NCI-H446 (cell line): ENCODE data around the gene ZMYM2.

Source experiments
- DNase-seq, 2 experiments: peaks; one replicate each; lab custom pipeline; 2025; lab: John Stamatoyannopoulos, UW

ZMYM2 gene

DNA sequence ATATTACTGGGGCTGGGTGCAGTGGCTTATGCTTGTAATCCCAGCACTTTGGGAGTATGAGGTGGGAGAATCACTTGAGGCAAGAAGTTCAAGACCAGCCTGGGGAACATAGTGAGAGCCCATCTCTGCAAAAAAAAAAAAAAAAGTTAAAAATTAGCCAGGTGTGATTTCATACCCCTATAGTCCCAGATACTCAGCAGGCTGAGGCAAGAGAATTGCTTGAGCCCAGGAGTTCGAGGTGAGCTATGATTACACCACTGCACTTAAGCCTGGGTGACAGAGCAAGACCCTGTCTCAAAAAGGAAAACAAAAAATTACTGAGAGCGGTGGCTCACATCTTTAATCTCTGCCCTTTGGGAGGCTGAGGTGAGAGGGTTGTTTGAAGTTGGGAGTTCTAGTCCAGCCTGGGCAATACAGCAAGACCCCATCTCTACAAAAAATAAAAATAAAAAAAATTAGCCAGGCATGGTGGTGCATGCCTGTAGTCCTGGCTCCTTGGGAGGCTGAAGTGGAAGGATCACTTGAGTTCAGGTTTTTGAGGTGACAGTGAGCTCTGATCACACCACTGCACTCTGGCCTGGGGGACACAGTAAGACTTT lies 87.5 kb downstream of the ZMYM2 start:
- no peak for DNase-seq

DNA sequence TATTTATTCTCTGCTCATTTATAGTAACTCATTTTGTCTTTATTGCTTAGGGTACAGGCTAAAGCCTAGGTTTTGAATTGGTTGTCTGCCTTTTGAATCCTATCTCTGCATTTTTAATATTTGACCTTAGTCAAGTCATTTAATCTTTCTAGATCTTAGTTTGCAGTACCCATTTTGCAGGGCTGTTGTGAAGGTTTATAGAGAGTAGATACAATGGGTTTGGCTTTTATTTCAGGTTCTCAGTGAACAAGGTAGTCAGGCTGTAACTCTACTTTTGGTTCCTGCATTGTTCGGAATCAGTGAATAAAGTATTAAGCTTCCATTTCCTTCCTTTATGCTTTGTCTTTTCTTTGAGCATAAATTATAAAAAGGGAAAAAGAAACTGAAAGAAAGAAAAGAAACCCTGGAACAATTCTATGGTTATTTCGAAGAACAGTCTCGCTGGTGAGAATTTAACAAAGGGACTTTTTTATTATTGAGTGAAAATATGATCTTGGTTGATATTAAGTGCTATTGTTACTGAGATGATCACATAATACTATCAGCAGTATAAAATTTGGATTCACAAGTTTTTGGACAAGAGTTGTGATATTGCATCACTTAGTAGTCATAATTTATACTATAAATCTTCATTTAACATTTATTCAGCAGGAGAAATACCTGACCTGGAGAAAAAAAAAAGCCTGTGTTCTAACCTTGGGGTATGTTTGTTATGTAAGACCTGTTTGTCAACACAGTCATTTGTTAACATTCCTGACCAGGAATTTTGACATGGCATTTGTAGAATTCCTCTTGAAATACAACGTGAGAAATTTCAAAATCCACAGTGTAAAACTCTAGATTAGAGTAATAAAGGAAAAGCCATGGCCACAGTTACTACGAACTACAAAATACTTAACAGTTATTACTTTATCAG lies 91.3 kb downstream of the ZMYM2 start:
- no peak for DNase-seq

DNA sequence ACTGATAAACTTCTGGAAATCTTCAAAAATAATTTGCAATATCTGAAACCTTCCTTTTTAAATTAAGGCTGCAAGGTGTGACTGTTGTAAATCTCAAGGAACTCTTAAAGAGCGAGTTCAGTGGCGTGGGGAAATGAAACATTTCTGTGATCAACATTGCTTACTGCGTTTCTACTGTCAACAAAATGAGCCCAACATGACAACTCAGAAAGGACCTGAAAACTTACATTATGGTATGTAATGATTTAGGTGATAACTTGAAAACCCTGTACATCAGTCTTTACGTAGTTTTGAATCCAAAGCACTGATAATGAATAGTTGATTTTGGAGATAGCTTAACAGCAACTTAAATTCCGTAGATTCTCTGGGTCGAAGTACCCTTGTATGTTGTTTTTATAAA lies 92.8 kb downstream of the ZMYM2 start:
- DNase-seq: no peak

DNA sequence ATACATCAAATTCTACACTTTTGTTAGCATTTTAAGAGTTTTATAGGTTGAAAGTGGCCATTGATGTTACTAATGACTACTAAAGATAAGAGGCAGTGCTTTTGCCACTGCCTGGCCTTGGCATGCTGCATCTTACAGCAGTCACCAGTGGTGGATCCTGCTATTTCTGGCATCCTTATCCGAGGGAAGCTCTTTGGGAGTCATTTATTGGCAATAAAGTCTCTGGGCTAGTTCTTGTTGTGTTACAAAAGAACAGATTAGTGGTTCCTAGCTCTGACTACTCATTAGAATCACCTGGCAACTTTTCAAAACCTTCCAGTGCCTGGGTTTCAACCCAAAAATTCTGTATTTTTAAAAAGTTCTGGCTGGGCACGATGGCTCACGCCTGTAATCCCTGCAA lies 94.5 kb downstream of the ZMYM2 start:
- no peak for DNase-seq

DNA sequence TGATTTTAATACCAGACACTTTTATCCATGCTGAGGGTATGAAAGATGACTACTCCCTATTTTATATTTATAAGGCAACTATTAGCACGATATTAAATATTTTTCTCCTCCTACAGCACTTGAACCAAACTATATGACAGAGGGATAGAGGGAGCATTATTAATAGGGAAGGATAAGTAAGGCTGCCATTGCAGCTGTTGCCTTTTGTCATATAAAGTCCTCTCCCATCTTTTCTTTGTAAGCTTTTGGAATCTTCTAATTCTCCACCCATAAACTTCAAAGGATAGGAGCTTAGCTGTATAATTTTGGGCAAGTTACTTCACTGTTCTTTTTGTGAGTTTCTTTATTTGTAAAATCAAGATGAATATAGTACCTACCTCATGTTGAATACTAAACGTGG lies 95.4 kb downstream of the ZMYM2 start:
- no peak for DNase-seq

DNA sequence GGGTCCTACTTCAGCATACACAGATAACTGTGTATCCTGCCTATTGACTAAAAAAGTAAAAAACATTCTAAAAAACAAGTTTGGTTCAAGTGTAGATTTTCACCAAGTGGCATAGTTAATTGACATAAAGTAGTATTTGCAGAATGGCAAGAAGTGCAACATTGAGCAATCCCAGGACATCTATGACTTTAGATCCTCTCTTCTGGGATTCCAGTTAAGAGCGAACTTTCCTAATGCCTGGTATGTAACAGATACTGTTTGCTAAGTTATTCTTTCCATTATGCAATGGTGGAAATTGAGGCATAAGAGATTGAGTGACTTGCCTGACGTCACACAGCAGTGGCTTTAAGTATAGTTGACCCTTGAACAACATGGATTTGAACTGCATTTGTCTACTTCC lies 96.1 kb downstream of the ZMYM2 start:
- DNase-seq: no peak

DNA sequence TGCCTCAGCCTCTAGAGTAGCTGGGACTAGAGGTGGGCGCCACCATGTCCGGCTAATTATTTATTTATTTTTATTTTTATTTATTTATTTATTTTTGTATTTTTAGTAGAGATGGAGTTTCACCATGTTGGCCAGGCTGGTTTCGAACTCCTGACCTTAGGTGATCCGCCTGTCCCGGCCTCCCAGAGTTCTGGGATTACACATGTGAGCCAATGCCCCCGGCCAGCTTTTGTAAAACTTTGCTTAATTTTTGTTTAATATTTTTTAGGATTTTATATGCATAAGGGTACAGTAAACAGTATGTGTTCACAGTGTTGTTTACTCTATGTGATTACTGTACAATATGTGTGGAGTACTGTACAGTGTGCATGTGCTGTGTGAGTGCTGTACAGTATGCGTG lies 98.7 kb downstream of the ZMYM2 start:
- DNase-seq: no peak

DNA sequence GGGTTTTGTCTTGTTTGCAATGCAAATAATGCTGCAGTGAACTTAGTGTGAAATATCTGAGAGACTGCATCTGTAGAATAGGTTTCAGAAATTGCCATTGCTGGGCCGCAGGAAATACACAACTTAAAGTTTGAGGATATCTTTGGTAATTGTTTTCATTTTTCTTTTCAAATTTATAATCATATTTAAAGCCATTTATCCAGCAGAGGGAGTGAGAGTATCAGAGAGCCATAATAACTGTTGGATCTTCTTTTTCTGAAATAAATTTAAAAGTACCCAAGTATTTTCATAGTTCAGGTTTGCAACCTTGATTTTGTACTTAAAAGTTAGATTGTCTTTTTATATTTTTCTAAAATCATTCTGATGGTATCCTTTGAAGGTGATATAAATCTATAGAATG lies 99.4 kb downstream of the ZMYM2 start:
- DNase-seq: no peak

DNA sequence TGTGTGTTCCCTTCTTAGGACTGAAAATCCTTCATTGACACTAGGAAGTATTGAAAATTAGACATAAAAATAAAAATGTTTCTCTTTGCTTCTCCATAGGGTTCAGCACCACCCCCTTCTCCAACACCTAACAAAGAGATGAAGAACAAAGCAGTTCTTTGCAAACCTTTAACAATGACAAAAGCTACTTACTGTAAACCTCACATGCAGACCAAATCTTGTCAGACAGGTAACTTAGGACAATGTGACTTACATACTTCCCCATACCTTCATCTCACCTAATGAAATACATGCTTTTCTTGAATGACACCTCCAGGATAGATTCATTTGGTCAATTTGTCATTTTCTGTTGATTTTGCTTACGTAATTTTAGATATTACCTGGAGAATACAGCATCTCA lies 99.9 kb downstream of the ZMYM2 start:
- DNase-seq: no peak

DNA sequence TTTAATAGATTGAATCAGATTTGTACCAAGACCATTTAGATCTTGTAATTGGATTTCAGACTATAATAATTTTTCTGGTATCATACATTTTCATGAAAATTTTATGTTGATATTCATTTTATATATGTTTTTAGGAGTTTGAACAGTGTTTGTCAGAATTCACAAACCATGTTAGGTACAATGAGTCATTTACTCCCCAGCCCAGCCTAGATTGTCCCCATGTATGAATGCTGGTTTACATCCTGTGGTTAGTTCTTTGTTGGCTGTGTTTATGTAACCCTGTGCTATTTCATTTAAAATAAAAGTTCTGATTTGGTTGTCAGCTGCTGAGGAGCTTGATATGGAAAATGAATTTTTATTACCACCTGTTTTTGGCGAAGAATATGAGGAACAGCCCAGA lies 105.6 kb downstream of the ZMYM2 start:
- no peak for DNase-seq

DNA sequence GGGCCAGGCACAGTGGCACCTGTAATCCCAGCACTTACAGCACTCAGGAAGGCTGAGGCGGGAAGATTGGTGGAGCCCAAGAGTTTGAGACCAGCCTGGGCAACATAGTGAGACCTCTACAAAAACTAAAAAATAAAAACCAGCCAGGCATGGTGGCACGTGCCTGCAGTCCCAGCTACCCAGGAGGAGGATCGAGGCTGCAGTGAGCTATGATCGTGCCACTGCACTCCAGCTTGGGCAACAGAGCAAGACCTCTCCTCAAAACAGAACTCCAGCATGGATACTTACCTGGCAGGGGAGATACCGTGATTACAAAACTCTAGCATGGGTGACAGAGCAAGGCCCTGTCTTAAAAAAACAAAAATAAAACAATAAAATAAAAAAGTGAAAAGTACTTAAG lies 107.0 kb downstream of the ZMYM2 start:
- DNase-seq: no peak

DNA sequence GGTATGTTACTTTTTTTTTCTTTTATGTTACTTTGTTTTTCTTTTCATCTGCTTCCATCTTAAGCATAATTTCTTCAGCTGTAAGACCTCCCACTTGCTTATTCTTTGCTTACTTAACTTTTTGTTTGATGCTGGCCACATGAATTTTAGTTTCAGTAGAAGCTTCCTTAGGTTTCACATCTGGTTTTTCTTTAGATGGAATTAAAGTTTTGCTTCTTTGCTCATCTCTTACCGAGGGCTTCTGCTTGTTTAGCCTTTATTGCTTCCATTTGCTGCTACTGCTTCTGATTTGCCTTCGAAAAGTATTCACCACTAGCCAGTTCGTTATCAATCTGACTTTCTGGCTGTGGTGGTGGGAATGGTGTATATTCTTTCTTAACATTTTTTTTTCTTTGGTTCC lies 111.4 kb downstream of the ZMYM2 start:
- no peak for DNase-seq

DNA sequence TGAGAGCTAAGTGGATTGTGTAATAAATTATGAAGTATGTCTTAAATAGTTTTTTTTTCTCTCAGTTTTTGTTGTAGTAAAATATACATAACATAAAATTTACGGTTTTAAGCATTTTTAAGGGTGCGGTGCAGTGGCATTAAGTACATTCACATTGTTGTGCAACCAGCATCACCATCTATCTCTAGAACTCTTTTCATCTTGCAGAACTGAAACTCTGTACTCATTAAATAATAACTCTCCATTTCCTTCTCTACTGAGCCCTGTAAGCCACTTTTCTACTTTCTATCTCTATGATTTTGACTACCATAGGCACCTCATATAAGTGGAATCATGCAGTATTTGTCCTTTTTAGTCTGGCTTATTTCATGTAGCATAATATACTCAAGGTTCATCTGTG lies 115.2 kb downstream of the ZMYM2 start:
- DNase-seq: no peak

DNA sequence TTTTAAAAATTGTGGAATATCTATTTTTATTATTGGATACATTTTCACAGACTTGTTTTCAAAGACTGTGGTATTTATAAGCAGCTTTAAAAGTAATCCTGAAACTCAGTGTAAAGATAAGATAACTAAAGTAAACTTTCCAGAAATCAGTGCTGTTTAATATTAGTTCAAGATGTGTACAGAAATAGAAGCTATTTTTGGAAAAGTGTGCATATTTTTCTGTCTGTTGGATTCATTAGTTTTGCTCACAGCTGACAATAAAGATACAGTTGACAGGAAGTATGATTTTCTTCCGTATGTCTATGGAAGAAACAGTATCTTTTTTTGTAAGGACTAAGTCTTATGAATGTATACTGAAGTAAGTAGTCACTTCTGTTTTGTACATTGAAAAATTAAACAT lies 116.4 kb downstream of the ZMYM2 start:
- no peak for DNase-seq

DNA sequence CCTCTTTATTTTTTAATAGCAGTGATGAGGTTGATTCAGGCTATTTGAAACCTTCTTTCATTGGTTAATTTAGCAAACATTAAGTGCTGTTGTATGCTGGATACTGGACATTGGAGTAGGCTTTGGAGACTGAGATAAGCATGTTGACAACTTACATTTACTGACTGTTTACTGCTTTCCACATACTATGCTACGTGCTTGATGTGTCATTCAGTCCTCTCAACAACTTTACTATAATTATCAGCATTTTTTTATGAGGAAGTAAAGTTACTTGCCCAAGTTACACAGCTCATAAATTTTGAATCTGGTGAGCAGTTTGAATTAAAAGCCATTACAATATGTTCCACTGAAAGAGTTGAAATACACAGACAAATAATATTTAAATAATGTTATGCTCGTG lies 118.6 kb downstream of the ZMYM2 start:
- no peak for DNase-seq

DNA sequence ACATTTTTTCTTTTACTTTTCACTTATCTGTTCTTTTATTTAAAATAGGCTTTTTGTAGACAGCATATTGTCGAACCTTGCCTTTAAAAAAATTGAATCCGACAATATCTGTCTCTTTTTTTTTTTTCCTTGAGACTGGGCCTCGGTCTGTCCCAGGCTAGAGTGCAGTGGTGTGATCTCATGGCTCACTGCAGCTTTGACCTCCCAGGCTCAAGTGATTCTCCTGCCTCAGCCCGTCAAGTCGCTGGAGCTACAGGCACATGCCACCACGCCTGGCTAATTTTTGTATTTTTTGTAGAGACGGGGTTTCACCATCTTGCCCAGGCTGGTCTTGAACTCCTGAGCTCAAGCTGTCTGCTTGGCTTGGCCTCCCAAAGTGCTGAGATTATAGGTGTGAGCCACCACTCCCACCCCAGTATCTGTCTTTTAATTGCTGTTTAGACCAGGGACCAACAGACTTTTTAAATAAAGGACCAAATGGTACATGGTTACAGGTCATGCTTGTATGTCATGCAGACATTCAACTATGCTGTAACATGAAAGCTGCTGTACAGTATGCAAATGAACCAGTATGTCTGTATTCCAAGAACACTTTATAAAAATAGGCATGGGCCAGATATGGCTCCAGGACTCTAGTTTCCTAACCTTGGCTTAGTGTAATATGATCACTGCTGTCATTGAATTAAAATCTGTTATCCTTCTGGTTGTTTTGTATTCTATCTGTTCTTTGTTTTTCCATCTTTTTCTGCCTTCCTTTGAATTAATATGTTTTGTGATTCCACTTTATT lies 122.0 kb downstream of the ZMYM2 start:
- no peak for DNase-seq

DNA sequence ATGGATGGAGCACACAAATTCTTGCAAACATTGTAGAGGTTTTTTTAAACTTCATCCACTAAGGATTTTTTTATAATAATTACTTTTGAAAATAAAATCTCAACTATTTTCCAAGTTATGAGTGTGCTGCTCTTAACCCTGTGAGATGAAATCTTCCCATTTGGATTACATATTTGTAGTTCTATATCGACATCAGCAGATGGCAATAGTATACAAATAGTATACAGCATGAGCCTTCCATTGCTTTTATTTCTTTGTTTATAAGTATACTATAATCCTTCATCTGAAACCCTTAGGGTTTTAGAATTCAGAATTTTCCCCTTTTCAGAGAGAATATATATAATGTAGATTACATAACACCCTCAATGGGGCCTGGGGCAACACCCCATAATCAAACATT lies 131.8 kb downstream of the ZMYM2 start:
- no peak for DNase-seq

DNA sequence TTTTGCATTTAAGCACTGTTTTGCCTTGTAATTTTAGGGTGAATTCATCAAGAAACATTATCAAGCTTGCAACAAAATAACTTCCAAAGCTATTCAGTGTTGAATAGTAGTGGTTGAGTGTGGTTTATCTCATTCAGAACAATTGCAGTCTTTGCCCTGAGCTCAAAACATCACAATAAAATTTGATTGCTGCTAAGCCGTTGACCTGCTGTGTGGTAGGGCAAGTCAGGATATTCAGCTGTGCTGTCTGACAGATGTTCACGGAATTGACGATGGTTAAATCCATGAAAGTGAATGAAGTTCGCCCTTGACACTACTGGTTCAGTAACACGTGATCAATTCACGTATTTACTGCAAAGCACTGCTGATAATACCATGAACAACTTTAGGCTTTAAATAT lies 135.4 kb downstream of the ZMYM2 start:
- no peak for DNase-seq

DNA sequence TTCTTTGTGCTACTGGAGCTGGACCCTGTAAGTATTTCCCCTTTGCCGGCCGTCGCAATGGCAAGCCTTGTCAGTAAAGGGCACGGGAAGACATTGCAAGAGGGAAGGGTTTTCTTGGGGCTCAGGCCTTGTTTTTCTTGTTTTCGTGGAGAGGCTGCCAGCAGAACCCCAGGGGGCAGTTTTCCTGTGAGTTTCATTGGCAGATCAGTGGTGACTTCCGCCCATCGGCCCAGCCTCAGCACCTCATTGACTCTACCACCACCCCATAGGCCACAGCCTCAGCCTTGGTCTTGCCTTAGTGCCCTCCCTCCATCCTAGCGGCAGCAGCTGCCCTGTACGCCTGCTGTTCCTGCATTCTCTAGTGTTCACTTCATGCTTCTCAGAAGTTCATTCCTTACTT lies 140.8 kb downstream of the ZMYM2 start:
- no peak for DNase-seq

DNA sequence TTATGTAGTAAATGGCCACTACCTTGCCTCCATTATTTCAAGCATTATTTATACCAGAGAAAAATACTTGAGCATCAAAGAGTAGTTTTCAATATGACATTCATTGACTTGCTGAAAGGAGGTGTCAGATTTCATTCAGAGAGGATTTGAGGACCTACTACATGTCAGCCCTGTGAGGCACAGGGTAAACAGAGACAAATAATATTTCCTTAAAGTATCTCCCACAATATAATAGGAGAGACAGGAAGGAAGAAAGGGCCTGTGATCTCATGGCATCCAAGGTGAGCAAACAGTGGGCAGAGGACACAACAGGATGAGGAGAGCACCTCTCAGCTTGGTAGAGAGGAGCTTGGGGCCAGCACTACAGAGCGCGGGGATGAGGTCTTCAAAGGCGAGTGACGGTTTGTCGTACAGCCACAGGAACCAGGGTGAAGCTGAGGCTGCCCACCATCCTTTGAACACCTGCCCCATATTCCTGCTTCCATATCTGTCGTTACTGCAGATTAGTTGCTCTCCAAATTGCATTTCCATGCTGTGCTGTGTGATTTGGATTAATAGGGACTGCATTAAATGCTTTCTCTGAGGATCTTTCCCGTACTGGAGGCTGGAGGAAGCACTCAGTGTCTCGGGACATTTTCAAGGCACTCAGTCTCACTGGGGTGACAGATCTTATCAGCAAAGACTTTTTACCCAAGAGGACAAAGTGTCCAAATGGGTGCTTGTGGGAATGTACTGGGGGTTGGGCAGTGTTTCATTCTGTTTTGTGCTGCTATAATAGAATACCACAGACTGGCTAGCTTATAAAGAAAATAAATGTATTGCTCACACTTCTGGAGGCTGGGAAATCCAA lies 143.2 kb downstream of the ZMYM2 start:
- no peak for DNase-seq

DNA sequence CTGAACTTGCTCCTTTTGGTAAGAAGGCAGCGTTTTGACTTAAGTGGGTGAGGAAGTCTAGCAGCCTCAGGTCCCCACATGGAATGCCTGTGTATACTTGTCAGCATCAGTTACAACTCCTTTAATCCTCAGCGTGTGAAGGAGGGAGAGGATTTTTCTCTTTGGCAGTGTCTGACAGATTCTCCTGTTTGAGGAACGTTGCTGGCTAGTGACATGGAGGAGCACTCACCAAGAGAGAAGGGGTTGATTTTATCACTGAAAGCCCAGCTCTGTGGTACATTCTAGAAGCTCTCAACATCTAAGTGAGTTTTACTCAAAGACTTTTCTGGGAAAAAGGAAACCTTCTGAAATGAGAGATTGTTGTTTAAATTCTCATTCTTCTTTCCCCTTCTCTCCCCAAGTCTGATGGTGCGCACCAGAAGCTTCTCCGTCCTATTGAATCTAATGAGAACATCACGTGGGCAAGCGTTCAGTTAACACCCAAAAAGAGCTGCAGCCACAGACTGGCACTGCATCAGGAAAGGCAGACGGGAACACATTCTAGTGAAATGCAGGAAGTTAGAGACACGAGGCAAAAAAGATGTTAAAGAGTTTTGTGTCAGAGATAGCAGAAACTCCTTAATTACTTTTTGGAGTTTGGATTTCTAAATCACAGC lies 144.1 kb downstream of the ZMYM2 start:
- DNase-seq: no peak
